Endothelial cell of umbilical vein (primary cell): ENCODE measurements around the gene DLG1. TPM values are rescaled to one million over a fixed set of nuclear protein-coding genes. Genes with fewer than 3 reads are reported as not detected.

ENCODE experiments used
- BruUV-seq: library from RNA; stranded (reverse); fragments of 400-500 nt; replicated peaks from 2 replicates; lab custom pipeline; 2021; lab: Mats Ljungman, UMichigan
- CTCF ChIA-PET: fragments of 300-600, 350-600 bp; sonication (Branson Sonifier 250); formaldehyde crosslinking; loops from one replicate; lab custom pipeline; 2021; ENCODE audit warnings: antibody characterized with exemption, inconsistent platforms; lab: Charles Lee
- POLR2A ChIA-PET: fragments of 300-600, 350-600 bp; sonication (Branson Sonifier 250); formaldehyde crosslinking; loops from one replicate; lab custom pipeline; 2021; ENCODE audit warnings: antibody characterized with exemption, inconsistent platforms; lab: Charles Lee
- DNase-seq: peaks from one replicate; pipeline ENCODE4 v3.0.0-alpha.2; 2011; ENCODE audit warnings: low read depth, low spot score
- FAIRE-seq: peaks from 2 replicates; lab custom pipeline; 2011; peaks lifted over from hg19 to GRCh38; lab: Jason Lieb, UNC
- H2AFZ ChIP-seq: 2 replicates; pipeline ENCODE4 v1.6.0; 2012; ENCODE audit warnings: low read depth, low read length, control low read depth, inconsistent platforms
- H3K27ac ChIP-seq: 2 replicates; pipeline ENCODE4 v1.5.1; 2011; ENCODE audit warnings: low read depth, mild to moderate bottlenecking, control low read depth, low read length, moderate library complexity; ENCODE audit not compliant: insufficient read depth
- H3K27me3 ChIP-seq, 2 experiments: 2 replicates each; pipeline versions ENCODE4 v1.6.0 to v1.6.1; 2011; ENCODE audit warnings: low read length in 2 of 2, mixed read lengths in 1 of 2; ENCODE audit not compliant: control insufficient read depth in 2 of 2, insufficient read depth in 2 of 2
- H3K36me3 ChIP-seq, 2 experiments: 2 replicates in 1 of 2; 3 replicates in 1 of 2; pipeline ENCODE4 v1.5.1; 2011; ENCODE audit warnings: low read length in 2 of 2, mild to moderate bottlenecking in 1 of 2, moderate library complexity in 1 of 2; ENCODE audit not compliant: control insufficient read depth in 2 of 2, insufficient read depth in 2 of 2; ENCODE audit errors: extremely low read depth in 1 of 2
- H3K4me1 ChIP-seq: 3 replicates; pipeline ENCODE4 v1.5.1; 2011; ENCODE audit warnings: mild to moderate bottlenecking, low read length; ENCODE audit not compliant: control insufficient read depth, insufficient read depth; ENCODE audit errors: extremely low read depth
- H3K4me2 ChIP-seq: 2 replicates; pipeline ENCODE4 v1.6.1; 2011; ENCODE audit warnings: low read length, control low read depth, mixed read lengths; ENCODE audit not compliant: insufficient read depth
- H3K4me3 ChIP-seq, 3 experiments: fragments of 200-600 bp in 1 of 3; sonication (generic), shearing (Covaris generic) in 1 of 3; replicated peaks in 1 of 3; 2 replicates each; pipeline ENCODE4 v1.5.1; 2011 to 2016; ENCODE audit warnings: control low read depth in 3 of 3, low read length in 3 of 3, mild to moderate bottlenecking in 2 of 3, inconsistent platforms in 1 of 3, low read depth in 1 of 3, moderate library complexity in 1 of 3; ENCODE audit not compliant: insufficient read depth in 1 of 3
- H3K79me2 ChIP-seq: 2 replicates; pipeline ENCODE4 v1.6.0; 2012; ENCODE audit warnings: low read length, inconsistent platforms; ENCODE audit not compliant: control insufficient read depth, insufficient read depth
- H3K9ac ChIP-seq: replicated peaks from 2 replicates; pipeline ENCODE3; 2011; ENCODE audit warnings: low read length, control low read depth; ENCODE audit not compliant: insufficient read depth; ENCODE audit errors: extremely low read depth
- H3K9me1 ChIP-seq: replicated peaks from 3 replicates; pipeline ENCODE4 v1.6.0; 2011; ENCODE audit warnings: mild to moderate bottlenecking, low read length; ENCODE audit not compliant: control insufficient read depth, insufficient read depth; ENCODE audit errors: extremely low read depth
- H3K9me3 ChIP-seq: replicated peaks from 2 replicates; pipeline ENCODE4 v1.5.1; 2012; ENCODE audit warnings: low read length, inconsistent platforms; ENCODE audit not compliant: control insufficient read depth, insufficient read depth
- H4K20me1 ChIP-seq: replicated peaks from 2 replicates; pipeline ENCODE3; 2011; ENCODE audit warnings: mild to moderate bottlenecking, low read length; ENCODE audit not compliant: control insufficient read depth, insufficient read depth; ENCODE audit errors: extremely low read depth
- CTCF ChIP-seq, 2 donors: IDR thresholded peaks; 1 replicate in 1 of 2; 2 replicates in 1 of 2; pipeline ENCODE4 v1.5.1; 2011; ENCODE audit warnings: low read length in 2 of 2, mild to moderate bottlenecking in 2 of 2, moderate library complexity in 2 of 2, control low read depth in 1 of 2, inconsistent platforms in 1 of 2, low read depth in 1 of 2; ENCODE audit not compliant: insufficient read depth in 1 of 2; ENCODE audit errors: extremely low read depth in 1 of 2
- EZH2 ChIP-seq: IDR thresholded peaks from 2 replicates; pipeline ENCODE4 v1.6.1; 2012; ENCODE audit warnings: borderline replicate concordance, low read depth, mild to moderate bottlenecking, moderate library complexity, low read length, inconsistent platforms; ENCODE audit not compliant: severe bottlenecking
- FOS ChIP-seq: IDR thresholded peaks from 2 replicates; pipeline ENCODE4 v1.6.1; 2011; ENCODE audit warnings: mild to moderate bottlenecking, low read length, moderate library complexity, borderline replicate concordance; ENCODE audit not compliant: insufficient read depth
- GATA2 ChIP-seq: IDR thresholded peaks from 2 replicates; pipeline ENCODE4 v1.7.0; 2011; ENCODE audit warnings: low read depth, mild to moderate bottlenecking, moderate library complexity, mixed read lengths, low read length; ENCODE audit not compliant: insufficient read length, insufficient read depth
- JUN ChIP-seq: IDR thresholded peaks from 2 replicates; pipeline ENCODE4 v1.6.1; 2011; ENCODE audit warnings: borderline replicate concordance, low read depth; ENCODE audit not compliant: insufficient read length, insufficient read depth
- MAX ChIP-seq: IDR thresholded peaks from 2 replicates; pipeline ENCODE4 v1.6.1; 2011; ENCODE audit not compliant: insufficient read depth, insufficient read length
- MYC ChIP-seq: IDR thresholded peaks from one replicate; pipeline ENCODE4 v1.6.1; 2011; ENCODE audit warnings: mild to moderate bottlenecking, low read depth, low read length
- POLR2A ChIP-seq: IDR thresholded peaks from 2 replicates; pipeline ENCODE4 v1.6.1; 2012; ENCODE audit warnings: low read depth, mild to moderate bottlenecking, control low read depth, low read length
- POLR2AphosphoS5 ChIP-seq: IDR thresholded peaks from 2 replicates; pipeline ENCODE4 v1.6.1; 2012; ENCODE audit warnings: low read depth, mild to moderate bottlenecking, control low read depth, low read length, moderate library complexity; ENCODE audit not compliant: insufficient read depth
- dilution Hi-C: fragments of 300-500 bp; cut with MboI; formaldehyde crosslinking; loops from one replicate; pipeline ENCODE4 v1.15.0; 2019; ENCODE audit warnings: low sequenced_read_pairs; ENCODE audit not compliant: extremely low pct_ligation_motif_present
- intact Hi-C: fragments of 100-400 bp; cut with micrococcal nuclease; formaldehyde crosslinking; loops from one replicate; pipeline ENCODE4 v1.10.0; 2022
- polyA plus RNA-seq, 4 experiments: library from polyadenylated mRNA; depleted of rRNA in 3 of 4; stranded (reverse) in 3 of 4; unstranded in 1 of 4; fragments of >200 nt; gene quantifications; 2 replicates each; pipeline versions ENCODE4 v1.2.1 to v1.2.3, GENCODE V29; 2011 to 2012; ENCODE audit warnings: missing spikeins in 1 of 4
- total RNA-seq: library from RNA; stranded (reverse); gene quantifications from 2 replicates; pipeline ENCODE4 v1.2.3, GENCODE V29; 2021

DLG1 gene
- total and polyA plus RNA-seq, 2 donors (not counting 3 experiments of a cell fraction or from before 2014, with no cell fraction given) = 26.5 to 80.1 TPM

- DNase-seq (no peak), FAIRE-seq (no peak)
- H3K4me3 ChIP-seq = no peak overlapping the region
- intact Hi-C loops = no loop called here
- dilution Hi-C loops = no loop called here
- H3K36me3 ChIP-seq = peaks cover 0 to under 1% of the 10 kb centered on the region in 2 experiments
- ChIA-PET CTCF (no interaction called here), POLR2A (no interaction called here)
- H4K20me1 ChIP-seq = peaks cover 3% of the 10 kb centered on the region
- no peaks in the 10 kb centered on the region for H3K27me3 ChIP-seq
- H3K9me1 ChIP-seq = no peaks in the 10 kb centered on the region
- no peak overlapping the region for H3K27ac ChIP-seq
- H3K9me3 ChIP-seq = peaks cover 2% of the 10 kb centered on the region
- H3K4me2 ChIP-seq = no peak overlapping the region
- peaks cover 98% of the 10 kb centered on the region for H3K79me2 ChIP-seq
- BruUV-seq = no TSS peak
- no peaks in the 10 kb centered on the region for H3K4me1 ChIP-seq
- H3K9ac ChIP-seq = no peak overlapping the region
- TF ChIP-seq FOS = no peak
- TF ChIP-seq EZH2 = no peak
- no peak for TF ChIP-seq POLR2AphosphoS5
- no peak for TF ChIP-seq MYC
- no peak for TF ChIP-seq CTCF (IDR thresholded peaks at IDR 0.05; ENCODE audit: extremely low read depth in 1 of 2, insufficient read depth in 1 of 2, low read depth in 1 of 2, low read length in 2 of 2)
- no peak for TF ChIP-seq MAX
- no peak for TF ChIP-seq GATA2
- no peak for TF ChIP-seq JUN
- TF ChIP-seq POLR2A = no peak
- H2AFZ ChIP-seq = no peak overlapping the region
Observed at GRCh38 chr3:197249542-197249941, 48.9 kb downstream of the DLG1 start.
